Measurements from ENCODE around the gene ADRM1. TPM values are rescaled to one million over a fixed set of nuclear protein-coding genes. Genes with fewer than 3 reads are reported as not detected.
A peak's percentile ranks its signal among the peaks of the same experiment; 100 is the strongest.

The ADRM1 gene
- total and polyA plus RNA-seq, 10 of the 15 experiments (the other 5 are each of a cell fraction or from before 2014, with no cell fraction given) = 3.4 to 213 (median 95.9) TPM

- in situ Hi-C loops (cut with MboI) = loop anchor here (10.0 kb wide), 1 partner anchor 311 kb away; no protein-coding TSS in a partner anchor
- H3K79me2 ChIP-seq (ENCODE audit: control insufficient read depth, insufficient read depth, low read length) = peaks cover 34% of the 10 kb centered on the region
- ATAC-seq (peak; percentile 2; the same call in 2 of the 3 replicates), DNase-seq (ENCODE audit: low read depth, low spot score) (no peak), FAIRE-seq (no peak)
- POLR2A ChIA-PET = no interaction called here
- WGBS (ENCODE audit: insufficient coverage, insufficient replicate concordance, low lambda C conversion rate, missing lambda C conversion rate) = 2% methylated on average over 66 of the region's 66 CpGs
- peaks cover 15 to 26% of the 10 kb centered on the region in 2 experiments; a peak in 3 of 4 replicates for H3K36me3 ChIP-seq (ENCODE audit: control insufficient read depth in 2 of 2, insufficient read depth in 2 of 2, low read length in 1 of 2)
- peak overlapping the region; percentile 78 for H3K27ac ChIP-seq (ENCODE audit: control insufficient read depth, insufficient read depth)
- peak overlapping the region; percentile 71 for H3K9ac ChIP-seq (ENCODE audit: control insufficient read depth, insufficient read depth, low read length)
- peaks cover 10% of the 10 kb centered on the region for H3K4me1 ChIP-seq (ENCODE audit: control insufficient read depth, insufficient read depth, low read length)
- RAD21 ChIA-PET (ENCODE audit: unreplicated experiment) = no interaction called here
- H2AFZ ChIP-seq (ENCODE audit: control insufficient read depth, low read depth, low read length) = no peak overlapping the region
- intact Hi-C loops (cut with micrococcal nuclease; ENCODE audit: unreplicated experiment) = loop anchor here (5.0 kb wide), 2 partner anchors 314 to 489 kb away; no protein-coding TSS in a partner anchor
- H4K20me1 ChIP-seq (ENCODE audit: control insufficient read depth, insufficient read depth) = peaks cover 13% of the 10 kb centered on the region
- H3K27me3 ChIP-seq (replicated peaks in 1 of 2; ENCODE audit: control insufficient read depth in 2 of 2, insufficient read depth in 2 of 2, low read length in 1 of 2) = no peaks in the 10 kb centered on the region
- SMC1A ChIA-PET (ENCODE audit: uncharacterized antibody, unreplicated experiment) = no interaction called here
- H3K4me2 ChIP-seq (ENCODE audit: control insufficient read depth, insufficient read depth) = peak overlapping the region; percentile 91
- BruUV-seq (replicated peaks) = no TSS peak
- H3K4me3 ChIP-seq = peak overlapping the region; percentile 74
- CTCF ChIA-PET = interaction anchor here (0.7 to 3.7 kb wide), 2 partner anchors 13 to 81 kb away, joined by 3 to 38 read pairs; partner anchors contain the start of gene RPS21
- H3K9me3 ChIP-seq (replicated peaks; ENCODE audit: control insufficient read depth, insufficient read depth, low read length) = no peaks in the 10 kb centered on the region
- TF ChIP-seq NFYB (IDR thresholded peaks at IDR 0.05; ENCODE audit: insufficient read depth, low read depth, low read length) (no peak), MYC (IDR thresholded peaks at IDR 0.05; ENCODE audit: insufficient read depth, insufficient read length, insufficient replicate concordance, low read length, severe bottlenecking) (no peak), POLR2AphosphoS5 (IDR thresholded peaks at IDR 0.05; ENCODE audit: low read length) (peak; percentile 33), GATAD2B (conservative IDR thresholded peaks at IDR 0.05; ENCODE audit: low read depth) (peak; percentile 17; the same call in 1 of the 2 replicates), DPF2 (IDR thresholded peaks at IDR 0.05) (no peak), SREBF2 (IDR thresholded peaks at IDR 0.05; ENCODE audit: low read length) (no peak), NKRF (conservative IDR thresholded peaks at IDR 0.05) (0 out of 2 replicates have a peak, but pooled peaks have one; percentile 22), RB1 (IDR thresholded peaks at IDR 0.05; ENCODE audit: borderline replicate concordance) (no peak), STAT1 (conservative IDR thresholded peaks at IDR 0.05) (0 out of 2 replicates have a peak, but pooled peaks have one; percentile 40), RAD51 (IDR thresholded peaks at IDR 0.05) (no peak)
- TF ChIP-seq, protein P1, sequence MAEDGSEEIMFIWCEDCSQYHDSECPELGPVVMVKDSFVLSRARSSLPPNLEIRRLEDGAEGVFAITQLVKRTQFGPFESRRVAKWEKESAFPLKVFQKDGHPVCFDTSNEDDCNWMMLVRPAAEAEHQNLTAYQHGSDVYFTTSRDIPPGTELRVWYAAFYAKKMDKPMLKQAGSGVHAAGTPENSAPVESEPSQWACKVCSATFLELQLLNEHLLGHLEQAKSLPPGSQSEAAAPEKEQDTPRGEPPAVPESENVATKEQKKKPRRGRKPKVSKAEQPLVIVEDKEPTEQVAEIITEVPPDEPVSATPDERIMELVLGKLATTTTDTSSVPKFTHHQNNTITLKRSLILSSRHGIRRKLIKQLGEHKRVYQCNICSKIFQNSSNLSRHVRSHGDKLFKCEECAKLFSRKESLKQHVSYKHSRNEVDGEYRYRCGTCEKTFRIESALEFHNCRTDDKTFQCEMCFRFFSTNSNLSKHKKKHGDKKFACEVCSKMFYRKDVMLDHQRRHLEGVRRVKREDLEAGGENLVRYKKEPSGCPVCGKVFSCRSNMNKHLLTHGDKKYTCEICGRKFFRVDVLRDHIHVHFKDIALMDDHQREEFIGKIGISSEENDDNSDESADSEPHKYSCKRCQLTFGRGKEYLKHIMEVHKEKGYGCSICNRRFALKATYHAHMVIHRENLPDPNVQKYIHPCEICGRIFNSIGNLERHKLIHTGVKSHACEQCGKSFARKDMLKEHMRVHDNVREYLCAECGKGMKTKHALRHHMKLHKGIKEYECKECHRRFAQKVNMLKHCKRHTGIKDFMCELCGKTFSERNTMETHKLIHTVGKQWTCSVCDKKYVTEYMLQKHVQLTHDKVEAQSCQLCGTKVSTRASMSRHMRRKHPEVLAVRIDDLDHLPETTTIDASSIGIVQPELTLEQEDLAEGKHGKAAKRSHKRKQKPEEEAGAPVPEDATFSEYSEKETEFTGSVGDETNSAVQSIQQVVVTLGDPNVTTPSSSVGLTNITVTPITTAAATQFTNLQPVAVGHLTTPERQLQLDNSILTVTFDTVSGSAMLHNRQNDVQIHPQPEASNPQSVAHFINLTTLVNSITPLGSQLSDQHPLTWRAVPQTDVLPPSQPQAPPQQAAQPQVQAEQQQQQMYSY (CRISPR knock-in tag; IDR thresholded peaks at IDR 0.05) = no peak
Measured at GRCh38 chr20:62303340-62304226, 786 bp downstream of the ADRM1 start.
